Neural cell (in vitro differentiated cells): Measurements from ENCODE around the gene LSM12.

Source experiments
- EP300 ChIP-seq: fragments of 450-650 bp; conservative IDR thresholded peaks from 2 replicates; pipeline ENCODE4 v1.6.1; 2014; ENCODE audit warnings: antibody characterized with exemption, mild to moderate bottlenecking, moderate library complexity; ENCODE audit not compliant: poor library complexity, severe bottlenecking
- EZH2 ChIP-seq: fragments of 200-600, 300-800 bp; shearing (Covaris generic), sonication (generic); IDR thresholded peaks from 2 replicates; pipeline ENCODE4 v1.6.1; 2014; ENCODE audit warnings: antibody characterized with exemption, low read length, borderline replicate concordance, mild to moderate bottlenecking; ENCODE audit not compliant: insufficient read depth, poor library complexity, severe bottlenecking
- POLR2AphosphoS5 ChIP-seq: IDR thresholded peaks from 2 replicates; pipeline ENCODE4 v1.6.1; 2012
- TF ChIP-seq, protein P1 (sequence below): IDR thresholded peaks from 2 replicates; pipeline ENCODE4 v1.6.1; 2012; ENCODE audit warnings: borderline replicate concordance
- TF ChIP-seq, protein P2 (sequence below): fragments of 450-650 bp; IDR thresholded peaks from 2 replicates; pipeline ENCODE4 v1.5.1; 2014; ENCODE audit warnings: antibody characterized with exemption, mild to moderate bottlenecking, moderate library complexity; ENCODE audit not compliant: poor library complexity, severe bottlenecking

DNA sequence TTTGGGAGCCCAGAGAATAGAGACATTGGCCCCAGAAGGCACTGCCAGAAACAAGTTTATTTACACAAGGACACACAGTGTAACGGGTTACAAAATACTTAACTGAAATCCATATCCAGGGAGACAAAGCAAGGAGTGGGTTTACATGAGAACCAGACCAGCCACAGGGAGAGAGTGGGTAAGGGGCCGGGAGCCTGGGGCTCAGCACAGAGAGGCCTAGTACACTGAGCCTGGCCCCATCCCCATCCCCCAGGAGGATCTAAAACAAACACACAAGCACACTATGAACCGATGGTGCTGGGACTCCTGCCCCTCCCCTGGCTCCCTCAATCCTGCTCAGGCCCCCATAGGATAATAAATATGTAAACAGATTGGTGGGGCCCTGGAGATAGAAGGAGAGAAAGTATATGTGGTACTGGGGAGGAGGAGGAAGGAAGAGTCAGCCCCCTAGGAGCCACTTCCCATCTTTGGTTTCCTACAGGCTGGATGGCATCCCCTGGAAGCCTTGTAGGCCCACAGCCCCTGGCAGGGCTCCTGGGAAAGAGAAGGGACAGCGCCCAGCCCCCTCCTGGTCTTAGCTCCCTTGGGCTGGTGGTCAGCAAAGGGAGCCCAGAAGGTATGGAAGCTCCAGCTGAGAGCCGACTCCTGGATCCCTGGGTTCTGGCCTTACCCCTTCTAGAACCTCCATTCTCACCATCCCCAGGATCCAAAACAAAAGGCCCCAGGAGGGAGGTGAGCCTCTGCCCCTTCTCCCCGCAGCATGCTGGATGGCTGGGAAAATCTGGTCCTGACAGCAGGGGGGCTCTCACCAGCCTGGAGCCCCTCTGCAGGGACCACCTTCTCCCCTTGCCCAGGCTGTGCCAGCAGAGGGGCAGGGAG lies 10.5 kb upstream of the LSM12 start:
- TF ChIP-seq, protein P1, sequence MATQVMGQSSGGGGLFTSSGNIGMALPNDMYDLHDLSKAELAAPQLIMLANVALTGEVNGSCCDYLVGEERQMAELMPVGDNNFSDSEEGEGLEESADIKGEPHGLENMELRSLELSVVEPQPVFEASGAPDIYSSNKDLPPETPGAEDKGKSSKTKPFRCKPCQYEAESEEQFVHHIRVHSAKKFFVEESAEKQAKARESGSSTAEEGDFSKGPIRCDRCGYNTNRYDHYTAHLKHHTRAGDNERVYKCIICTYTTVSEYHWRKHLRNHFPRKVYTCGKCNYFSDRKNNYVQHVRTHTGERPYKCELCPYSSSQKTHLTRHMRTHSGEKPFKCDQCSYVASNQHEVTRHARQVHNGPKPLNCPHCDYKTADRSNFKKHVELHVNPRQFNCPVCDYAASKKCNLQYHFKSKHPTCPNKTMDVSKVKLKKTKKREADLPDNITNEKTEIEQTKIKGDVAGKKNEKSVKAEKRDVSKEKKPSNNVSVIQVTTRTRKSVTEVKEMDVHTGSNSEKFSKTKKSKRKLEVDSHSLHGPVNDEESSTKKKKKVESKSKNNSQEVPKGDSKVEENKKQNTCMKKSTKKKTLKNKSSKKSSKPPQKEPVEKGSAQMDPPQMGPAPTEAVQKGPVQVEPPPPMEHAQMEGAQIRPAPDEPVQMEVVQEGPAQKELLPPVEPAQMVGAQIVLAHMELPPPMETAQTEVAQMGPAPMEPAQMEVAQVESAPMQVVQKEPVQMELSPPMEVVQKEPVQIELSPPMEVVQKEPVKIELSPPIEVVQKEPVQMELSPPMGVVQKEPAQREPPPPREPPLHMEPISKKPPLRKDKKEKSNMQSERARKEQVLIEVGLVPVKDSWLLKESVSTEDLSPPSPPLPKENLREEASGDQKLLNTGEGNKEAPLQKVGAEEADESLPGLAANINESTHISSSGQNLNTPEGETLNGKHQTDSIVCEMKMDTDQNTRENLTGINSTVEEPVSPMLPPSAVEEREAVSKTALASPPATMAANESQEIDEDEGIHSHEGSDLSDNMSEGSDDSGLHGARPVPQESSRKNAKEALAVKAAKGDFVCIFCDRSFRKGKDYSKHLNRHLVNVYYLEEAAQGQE = no peak
- TF ChIP-seq POLR2AphosphoS5 (no peak), EZH2 (no peak), EP300 (no peak)
- TF ChIP-seq, protein P2, sequence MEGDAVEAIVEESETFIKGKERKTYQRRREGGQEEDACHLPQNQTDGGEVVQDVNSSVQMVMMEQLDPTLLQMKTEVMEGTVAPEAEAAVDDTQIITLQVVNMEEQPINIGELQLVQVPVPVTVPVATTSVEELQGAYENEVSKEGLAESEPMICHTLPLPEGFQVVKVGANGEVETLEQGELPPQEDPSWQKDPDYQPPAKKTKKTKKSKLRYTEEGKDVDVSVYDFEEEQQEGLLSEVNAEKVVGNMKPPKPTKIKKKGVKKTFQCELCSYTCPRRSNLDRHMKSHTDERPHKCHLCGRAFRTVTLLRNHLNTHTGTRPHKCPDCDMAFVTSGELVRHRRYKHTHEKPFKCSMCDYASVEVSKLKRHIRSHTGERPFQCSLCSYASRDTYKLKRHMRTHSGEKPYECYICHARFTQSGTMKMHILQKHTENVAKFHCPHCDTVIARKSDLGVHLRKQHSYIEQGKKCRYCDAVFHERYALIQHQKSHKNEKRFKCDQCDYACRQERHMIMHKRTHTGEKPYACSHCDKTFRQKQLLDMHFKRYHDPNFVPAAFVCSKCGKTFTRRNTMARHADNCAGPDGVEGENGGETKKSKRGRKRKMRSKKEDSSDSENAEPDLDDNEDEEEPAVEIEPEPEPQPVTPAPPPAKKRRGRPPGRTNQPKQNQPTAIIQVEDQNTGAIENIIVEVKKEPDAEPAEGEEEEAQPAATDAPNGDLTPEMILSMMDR = no peak
